ENCODE data around the gene DEFB119.
"Not testable (repeated sequence)": the region's sequence is repeated elsewhere in the genome, so short reads cannot be mapped to it uniquely, and the experiment has no call there.

DEFB119 gene, protein sequence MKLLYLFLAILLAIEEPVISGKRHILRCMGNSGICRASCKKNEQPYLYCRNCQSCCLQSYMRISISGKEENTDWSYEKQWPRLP

DNA sequence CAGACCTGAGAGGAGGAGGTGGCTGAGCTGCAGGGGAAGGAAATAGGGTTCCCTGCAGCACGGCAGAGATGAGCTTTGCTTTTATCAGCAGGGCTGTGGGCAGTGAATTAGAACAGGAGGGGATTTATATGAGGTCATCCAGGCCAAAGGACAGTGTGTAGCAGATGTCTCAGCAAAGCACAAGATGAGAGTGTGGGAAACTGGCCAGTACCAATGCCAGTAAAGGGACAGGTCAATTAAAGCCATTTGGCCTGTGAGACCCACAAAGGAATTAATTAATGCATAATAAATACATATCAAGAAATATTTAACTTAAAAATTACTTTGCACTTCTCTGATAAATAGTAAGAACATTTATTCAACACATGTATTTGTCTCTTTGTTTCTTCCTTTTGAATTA is at the start of gene DEFB119:
TSS of gene DEFB119 (minus strand) at position 101 of the 400 bp plus-strand sequence. CDS start 107 bp downstream, outside the sequence.
- TF ChIP-seq, protein P1, sequence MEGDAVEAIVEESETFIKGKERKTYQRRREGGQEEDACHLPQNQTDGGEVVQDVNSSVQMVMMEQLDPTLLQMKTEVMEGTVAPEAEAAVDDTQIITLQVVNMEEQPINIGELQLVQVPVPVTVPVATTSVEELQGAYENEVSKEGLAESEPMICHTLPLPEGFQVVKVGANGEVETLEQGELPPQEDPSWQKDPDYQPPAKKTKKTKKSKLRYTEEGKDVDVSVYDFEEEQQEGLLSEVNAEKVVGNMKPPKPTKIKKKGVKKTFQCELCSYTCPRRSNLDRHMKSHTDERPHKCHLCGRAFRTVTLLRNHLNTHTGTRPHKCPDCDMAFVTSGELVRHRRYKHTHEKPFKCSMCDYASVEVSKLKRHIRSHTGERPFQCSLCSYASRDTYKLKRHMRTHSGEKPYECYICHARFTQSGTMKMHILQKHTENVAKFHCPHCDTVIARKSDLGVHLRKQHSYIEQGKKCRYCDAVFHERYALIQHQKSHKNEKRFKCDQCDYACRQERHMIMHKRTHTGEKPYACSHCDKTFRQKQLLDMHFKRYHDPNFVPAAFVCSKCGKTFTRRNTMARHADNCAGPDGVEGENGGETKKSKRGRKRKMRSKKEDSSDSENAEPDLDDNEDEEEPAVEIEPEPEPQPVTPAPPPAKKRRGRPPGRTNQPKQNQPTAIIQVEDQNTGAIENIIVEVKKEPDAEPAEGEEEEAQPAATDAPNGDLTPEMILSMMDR (IDR thresholded peaks at IDR 0.05; ENCODE audit: borderline replicate concordance, insufficient read depth, low read depth, low read length): no peak

GRCh38 chr20:31430568-31431115 is 40.3 kb upstream of the DEFB119 start:
- no peak overlapping the region for H3K4me3 ChIP-seq (ENCODE audit: low read depth, low read length)

More for the DNA sequence above, at the start of gene DEFB119:
- no peak within 1 kb of the TSS for H3K4me3 ChIP-seq (ENCODE audit: low read depth, low read length)

GRCh38 chr20:31427576-31427975 is 37.2 kb upstream of the DEFB119 start:
- not testable (repeated sequence) for H3K4me3 ChIP-seq (ENCODE audit: low read depth, low read length)

More at GRCh38 chr20:31430568-31431115, 40.3 kb upstream of the DEFB119 start:
- TF ChIP-seq, protein P1 (IDR thresholded peaks at IDR 0.05; ENCODE audit: borderline replicate concordance, insufficient read depth, low read depth, low read length): no peak

- H3K4me3 ChIP-seq (ENCODE audit: low read depth, low read length): not testable (repeated sequence)
Observed at GRCh38 chr20:31426891-31427551, 36.6 kb upstream of the DEFB119 start.

DNA sequence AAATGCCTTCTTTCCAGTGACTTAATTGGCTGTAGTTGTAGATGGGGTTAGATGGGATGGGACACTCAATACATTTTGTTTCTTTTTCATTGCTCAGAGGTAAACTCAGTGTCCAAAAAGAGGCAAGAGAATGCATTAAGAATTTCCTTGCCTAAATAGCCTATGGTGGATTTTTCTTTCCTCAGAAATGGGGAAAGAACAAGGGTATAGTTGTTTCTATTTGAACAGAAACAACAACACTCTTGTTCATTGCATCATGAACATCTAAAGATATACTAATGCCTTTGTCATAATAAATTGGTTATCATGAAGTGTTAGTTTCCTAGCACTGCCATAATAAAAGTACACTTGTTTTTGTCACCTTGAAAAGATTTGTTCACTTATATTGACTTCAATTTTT is 35.4 kb upstream of the DEFB119 start:
- H3K4me3 ChIP-seq (ENCODE audit: low read depth, low read length): no peak overlapping the region
- TF ChIP-seq, protein P1 (IDR thresholded peaks at IDR 0.05; ENCODE audit: borderline replicate concordance, insufficient read depth, low read depth, low read length): no peak

GRCh38 chr20:31418307-31418706 is 27.9 kb upstream of the DEFB119 start:
- no peak overlapping the region for H3K4me3 ChIP-seq (ENCODE audit: low read depth, low read length)
- TF ChIP-seq, protein P1 (IDR thresholded peaks at IDR 0.05; ENCODE audit: borderline replicate concordance, insufficient read depth, low read depth, low read length): no peak

DNA sequence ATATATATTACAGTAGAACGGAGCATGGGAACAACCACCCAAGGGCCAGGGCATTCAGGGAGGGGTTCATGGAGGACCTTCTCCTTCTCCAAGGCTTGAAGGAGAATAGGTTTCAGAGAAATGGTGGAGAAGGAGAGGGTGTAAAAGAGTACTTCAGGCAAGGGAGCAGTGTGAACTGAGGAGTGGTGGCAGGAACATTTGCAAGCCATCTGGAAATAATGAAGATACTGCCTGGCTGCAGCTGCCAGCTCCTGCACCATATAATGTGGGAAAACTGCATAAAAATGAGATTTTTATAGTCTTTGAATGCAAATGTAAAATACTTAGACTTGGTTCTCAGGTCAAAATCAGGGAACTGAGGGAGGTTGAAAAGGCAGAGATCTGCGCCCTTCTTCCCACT is 25.3 kb upstream of the DEFB119 start:
- H3K4me3 ChIP-seq (ENCODE audit: low read depth, low read length): no peak overlapping the region
- TF ChIP-seq, protein P1 (IDR thresholded peaks at IDR 0.05; ENCODE audit: borderline replicate concordance, insufficient read depth, low read depth, low read length): no peak

GRCh38 chr20:31414381-31414780 is 24.0 kb upstream of the DEFB119 start:
- TF ChIP-seq, protein P1 (IDR thresholded peaks at IDR 0.05; ENCODE audit: borderline replicate concordance, insufficient read depth, low read depth, low read length): no peak
- no peak overlapping the region for H3K4me3 ChIP-seq (ENCODE audit: low read depth, low read length)

All from GM12875 (cell line).